ENCODE data around the gene RNF144B.

DNA sequence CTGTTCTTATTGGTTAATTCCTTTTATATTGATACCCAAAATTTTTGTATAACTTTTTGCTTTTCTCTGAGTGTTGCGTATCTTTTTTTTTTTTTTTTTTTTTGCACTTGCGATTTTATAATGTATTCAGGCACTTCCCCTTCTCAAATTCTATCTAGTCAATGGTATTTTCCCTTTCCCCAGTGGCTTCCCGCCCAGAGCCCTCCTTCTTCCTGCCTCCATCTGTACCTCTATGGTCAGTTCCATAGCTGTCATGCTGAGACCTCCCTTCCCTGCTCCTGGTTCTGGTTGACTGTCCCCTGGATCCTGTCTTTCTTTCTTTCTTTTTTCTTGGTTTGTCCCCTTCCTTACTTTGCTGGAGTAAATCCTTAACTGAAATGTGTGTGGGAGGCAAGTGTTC, 94.7 kb downstream of the RNF144B start:
- no peak for TF ChIP-seq CTCF (IDR thresholded peaks at IDR 0.05)
- no peak for TF ChIP-seq EZH2 (IDR thresholded peaks at IDR 0.05; ENCODE audit: borderline replicate concordance, insufficient read depth, low read depth, low read length, poor library complexity, severe bottlenecking)
